Activated CD4-positive, alpha-beta T cell treated with anti-CD3 and anti-CD28 coated beads, Interleukin-2, Interleukin-6, amounts not matched to agents 100 ng/mL and 50 ng/mL, durations not matched to agents 16 hours and 8 hours (primary cell): ENCODE data around the gene MMEL1.
"Not testable (repeated sequence)": the region's sequence is repeated elsewhere in the genome, so short reads cannot be mapped to it uniquely, and the experiment has no call there.

ENCODE experiments used
- DNase-seq: peaks from one replicate; pipeline ENCODE4 v3.0.0-alpha.2; 2020

The MMEL1 gene

GRCh38 chr1:2625748-2626147, 7.1 kb downstream of the MMEL1 start:
- not testable (repeated sequence) for DNase-seq

GRCh38 chr1:2625311-2625710, 7.5 kb downstream of the MMEL1 start:
- no peak for DNase-seq

- no peak for DNase-seq
These were observed 8.0 kb downstream of the MMEL1 start for GRCh38 chr1:2624735-2625300.

DNA sequence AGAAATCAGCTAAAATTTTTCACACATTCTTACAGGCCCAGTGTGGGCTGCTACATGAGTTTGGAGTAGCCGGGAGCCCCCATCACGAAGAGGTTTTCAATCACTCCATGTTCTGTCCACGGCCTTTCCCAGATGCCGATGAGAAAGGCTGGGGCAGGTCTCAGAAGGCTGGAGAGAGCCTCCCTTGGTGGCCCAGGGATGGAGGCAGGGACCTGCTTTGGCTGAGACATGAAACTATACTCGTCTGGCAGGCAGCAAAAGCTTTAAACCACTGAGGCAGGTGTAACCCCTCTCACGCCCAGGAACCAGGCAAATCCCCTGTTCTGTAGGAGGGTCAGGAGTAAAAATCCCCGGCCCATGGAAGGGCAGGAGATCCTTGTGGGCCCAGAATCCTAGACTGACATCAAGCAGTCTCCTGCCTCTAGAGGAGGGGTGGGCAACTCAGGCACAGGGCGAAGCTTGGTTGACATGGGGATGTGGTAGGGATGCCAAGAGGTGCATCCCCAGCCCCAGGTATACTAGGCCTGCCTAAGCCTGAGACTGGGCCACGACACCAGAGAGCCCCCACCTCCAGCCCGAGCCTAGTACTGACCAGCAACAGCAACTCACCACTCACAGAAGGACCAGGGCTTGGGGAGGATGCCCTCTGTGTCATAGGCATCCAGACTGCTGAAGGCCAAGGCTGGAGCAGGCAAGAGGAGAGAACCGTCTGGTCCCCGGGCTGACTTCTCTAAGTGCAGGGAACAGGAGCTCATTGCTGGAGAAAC, 9.1 kb downstream of the MMEL1 start:
- DNase-seq = no peak

- no peak for DNase-seq
These were observed 14.8 kb downstream of the MMEL1 start for GRCh38 chr1:2617971-2618470.

GRCh38 chr1:2614145-2614544, 18.7 kb downstream of the MMEL1 start:
- DNase-seq = no peak

DNA sequence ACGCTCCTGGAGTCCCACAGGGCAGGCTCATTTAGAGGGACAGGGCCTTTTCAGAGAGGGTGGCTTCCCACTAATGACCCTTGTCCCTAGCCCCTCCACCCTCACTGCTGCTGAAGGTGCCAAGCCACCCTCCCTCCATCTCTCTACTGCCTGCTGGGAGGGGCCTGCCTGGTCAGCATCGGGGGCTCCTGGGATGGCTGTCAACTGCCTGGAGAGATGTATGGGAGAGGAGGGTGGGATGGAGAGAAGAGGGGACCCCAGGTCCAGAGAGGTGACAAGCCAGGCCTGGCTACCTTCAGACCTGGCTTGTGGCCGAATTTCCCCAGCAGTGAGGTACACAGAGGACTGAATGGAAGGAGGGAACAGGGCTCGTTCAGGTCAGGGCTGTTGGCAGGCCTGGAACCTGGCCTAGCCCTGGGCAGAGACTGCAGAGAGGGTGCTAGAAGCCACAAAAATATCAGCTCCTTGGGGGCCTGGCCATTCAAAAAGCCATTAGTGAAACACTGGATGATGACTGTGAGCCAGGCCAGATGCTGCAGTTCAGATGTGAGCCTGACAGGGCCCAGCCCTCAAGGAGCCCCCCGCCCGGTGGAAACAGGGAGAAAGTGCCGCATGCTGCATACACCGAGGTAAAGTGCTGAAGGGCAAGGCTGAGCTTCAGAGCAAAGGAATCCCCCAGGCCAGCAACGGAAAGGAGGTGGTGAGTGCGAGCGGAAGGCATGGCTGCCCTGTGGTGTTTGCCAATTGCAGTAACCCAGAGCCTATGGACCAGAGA, 20.0 kb downstream of the MMEL1 start:
- no peak for DNase-seq

DNA sequence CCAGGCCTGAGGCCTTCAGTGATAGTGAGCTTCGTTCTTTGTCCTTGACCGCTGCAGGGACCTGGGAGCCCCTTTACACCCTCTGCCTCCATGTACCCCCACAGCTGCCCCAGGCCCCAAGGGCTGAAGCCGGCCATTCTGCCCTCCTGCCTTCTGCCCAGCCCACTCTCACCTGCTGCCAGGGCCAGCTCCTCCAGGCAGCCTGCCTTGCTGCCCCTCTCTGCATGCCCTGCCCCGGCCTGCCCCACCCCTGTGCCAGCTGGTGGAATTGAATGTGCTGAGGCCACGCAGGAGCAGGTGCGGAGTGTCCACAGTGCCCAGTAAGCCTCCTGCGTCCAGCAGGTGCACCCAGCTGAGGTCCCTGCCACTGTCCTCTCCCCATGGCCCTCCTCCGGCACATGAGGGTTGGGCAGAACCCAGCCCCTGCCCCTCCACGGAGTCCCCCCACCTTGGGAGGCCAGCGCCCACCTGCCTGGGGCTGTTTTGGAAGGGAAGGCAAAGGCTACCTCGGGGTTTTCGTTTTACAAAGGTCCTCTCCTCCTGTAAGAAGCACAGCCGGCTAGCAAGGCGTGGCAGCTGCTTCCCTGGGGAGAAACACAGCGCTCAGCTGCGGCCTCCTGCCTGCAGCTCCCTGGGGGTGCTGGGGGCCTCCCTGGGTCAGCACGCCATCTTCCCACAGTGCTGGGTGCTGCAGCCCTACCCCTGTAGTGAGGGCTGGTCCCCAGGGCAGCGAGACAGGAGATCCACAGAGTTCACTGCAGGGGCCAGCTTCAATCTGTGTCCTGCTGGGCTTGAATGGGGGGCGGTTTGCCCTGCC, 21.0 kb downstream of the MMEL1 start:
- DNase-seq = no peak

DNA sequence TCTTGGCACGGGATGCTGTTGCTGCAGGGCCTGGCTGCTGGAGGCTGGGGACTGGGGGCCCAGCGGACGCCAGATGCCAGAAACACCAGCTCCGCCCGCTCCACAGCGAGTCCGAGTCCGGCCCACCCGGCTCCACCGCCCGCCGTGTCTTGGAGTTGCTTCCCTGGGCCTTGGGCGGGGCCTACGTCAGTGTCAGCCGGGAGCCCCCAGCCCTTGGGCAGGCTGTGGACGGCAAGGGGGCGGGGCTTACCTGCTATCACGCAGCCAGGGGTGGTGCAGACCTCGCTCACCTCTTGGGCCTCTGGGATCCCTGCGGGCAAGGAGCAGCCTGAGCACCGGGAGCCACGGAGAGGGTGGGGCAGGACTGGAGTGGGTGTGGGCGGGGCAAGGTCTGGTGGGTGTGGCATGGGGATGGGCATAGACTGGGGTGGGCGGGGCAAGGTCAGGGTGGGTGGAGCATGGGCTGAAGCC, 21.8 kb downstream of the MMEL1 start:
- peak; percentile 10 for DNase-seq

DNA sequence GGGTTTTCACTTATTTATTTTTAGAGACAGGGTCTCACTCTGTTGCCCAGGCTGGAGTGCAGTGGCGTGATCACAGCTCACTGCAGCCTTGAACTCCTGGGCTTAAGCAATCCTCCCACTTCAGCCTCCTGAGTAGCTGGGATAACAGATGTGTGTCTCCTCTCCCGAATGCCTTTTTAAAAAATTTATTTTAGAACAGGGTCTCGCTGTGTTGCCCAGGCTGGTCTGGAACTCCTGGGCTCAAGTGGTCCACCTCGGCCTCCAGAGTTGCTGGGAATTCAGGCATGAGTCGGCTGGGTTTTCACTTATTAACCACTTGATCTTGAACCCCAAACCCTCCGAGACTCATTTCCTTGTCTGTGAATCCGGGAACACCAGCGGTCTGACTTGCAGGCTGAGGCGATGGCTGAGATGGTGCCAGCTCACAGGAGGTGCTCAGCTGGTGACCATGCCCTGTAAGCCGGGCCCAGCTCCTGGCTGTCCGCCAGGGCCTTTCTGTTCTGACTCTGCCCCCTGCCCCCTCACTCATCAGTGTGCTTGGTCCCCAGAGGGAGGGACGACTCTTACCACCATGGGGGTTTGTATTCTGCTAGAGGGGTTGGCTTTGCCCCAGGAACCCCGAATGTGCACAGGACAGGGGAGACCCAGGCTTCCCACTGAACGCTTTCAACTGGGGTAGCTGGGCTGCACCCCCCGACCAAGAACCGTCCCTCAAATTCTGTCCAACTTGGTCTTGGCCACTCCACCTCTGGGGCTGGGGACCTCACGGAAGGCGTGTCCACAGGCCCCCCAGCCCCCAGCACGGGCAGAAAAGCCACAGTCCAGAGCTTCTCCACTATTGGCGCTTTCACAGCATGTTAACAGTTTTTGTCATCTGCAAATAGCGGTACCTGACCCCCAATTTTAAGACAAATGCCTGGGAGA, 22.5 kb downstream of the MMEL1 start:
- DNase-seq = no peak

GRCh38 chr1:2609319-2610035, 23.3 kb downstream of the MMEL1 start:
- no peak for DNase-seq

GRCh38 chr1:2607641-2608091, 25.1 kb downstream of the MMEL1 start:
- no peak for DNase-seq

GRCh38 chr1:2606881-2607621, 25.8 kb downstream of the MMEL1 start:
- DNase-seq = no peak

- DNase-seq = no peak
These were observed 26.4 kb downstream of the MMEL1 start for GRCh38 chr1:2606396-2606880.

DNA sequence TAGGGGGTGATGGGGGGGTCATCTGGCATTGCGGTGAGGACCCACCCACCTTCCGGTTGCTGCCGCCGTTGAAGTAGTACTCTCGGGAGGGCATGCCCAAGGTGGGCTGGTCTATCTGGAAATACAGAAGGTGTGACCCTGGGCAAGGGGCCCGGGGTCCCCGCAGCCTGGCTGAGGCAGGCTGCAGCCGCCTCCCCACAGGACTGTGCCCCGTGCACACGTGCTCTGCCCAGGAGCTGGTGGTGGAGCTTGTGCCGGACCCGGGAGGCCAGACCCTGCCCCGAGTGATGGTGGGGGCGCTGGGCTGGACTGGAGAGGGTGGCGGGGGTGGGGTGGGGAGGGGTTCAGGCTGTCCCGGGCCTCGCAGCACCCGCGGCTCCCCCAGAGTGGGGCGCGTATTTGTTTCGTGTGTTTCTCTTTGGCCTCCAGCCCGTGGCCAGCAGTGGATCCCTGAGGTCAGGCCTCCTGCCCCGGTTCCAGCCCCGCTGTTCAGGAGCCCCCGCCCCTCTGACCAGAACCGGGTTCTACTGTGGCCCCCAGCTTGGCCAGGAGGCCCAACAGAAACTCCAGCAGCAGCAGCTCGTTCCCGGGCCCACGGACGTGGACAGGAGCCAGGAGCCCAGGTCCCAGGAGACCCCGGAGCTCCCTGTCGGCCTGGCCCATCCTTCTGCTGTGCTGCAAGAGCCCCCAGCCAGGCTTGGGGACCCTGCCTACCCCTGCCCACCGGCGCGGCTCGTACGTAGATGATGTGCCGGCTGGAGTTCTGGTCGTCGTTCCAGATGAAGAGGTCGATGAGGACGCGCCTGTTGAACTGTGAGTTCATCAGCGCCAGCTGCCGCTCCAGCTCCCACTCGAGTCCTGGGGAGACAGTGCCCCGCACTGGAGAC, 27.1 kb downstream of the MMEL1 start:
- DNase-seq = no peak

DNA sequence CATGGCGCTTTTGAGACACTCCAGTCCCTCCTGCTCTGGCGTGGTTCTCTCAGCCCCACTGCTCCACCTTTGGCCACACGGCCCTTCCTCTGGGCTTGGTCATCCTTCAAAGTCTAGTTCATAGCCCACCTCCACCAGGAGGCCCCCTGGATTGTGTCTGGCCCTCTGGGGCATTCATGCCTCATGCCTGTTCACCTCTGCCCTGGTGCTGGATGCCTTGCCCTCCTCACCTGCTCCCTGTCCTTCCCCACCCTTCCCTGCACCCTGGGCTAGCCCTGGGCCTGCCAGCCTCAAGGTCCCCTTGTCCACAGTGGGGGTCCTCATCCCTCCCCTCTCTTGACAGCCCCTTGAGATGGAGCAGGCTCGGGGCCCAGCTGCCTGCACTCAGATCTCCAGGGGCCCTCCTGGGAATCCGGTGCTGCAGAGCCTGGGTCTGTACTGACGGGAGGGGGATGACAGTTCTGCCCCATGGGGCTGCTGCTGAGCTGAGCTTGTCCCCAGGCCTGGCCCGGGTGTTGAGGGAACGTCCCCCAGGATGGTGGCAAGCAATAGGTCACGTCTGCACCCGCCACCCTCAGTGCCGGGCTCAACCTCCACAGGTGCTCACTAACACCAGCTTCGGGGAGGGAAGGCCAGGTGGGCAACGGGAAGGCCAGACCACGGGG, 27.8 kb downstream of the MMEL1 start:
- no peak for DNase-seq

DNA sequence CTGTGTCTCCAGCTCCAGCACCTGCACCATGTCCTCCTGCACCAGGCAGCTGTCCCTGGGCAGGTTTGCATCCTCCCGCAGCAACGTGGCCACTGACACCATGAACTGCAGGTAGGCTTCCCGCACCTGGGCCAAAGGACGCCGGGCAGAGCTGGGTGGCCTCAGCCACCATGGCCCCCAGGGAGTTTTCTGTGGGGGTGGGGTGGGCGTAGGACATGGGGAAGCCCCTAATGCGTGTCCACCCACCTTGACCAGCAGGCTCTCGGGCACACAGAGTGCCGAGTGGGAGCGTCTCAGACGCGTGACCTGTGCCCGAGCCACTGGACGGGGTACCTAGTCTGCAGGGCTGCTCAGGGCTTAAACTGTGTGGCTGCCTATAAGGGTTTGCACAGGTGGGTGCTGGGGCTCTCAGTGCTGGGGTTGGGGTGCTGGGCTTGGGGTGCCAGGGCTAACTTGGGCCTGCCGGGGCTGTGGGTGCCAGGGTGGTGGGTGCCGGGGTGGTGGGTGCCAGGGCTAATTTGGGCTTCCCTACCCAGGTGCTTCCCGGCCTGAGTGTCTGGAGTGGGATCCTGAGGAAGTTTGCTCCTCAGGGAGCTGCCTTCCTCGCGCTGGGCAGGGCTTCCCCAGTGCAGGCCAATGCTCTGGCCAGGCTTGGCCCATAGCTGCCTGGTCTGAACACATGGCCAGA, 28.5 kb downstream of the MMEL1 start:
- no peak for DNase-seq
